GM18499 (cell line): ENCODE results near the gene TMEM207.
A peak's percentile ranks its signal among the peaks of the same experiment; 100 is the strongest.

Experiments
- ATAC-seq: cut with Tn5 transposase; IDR thresholded peaks from one replicate; pipeline ENCODE4 v1.9.1; 2021; ENCODE audit warnings: moderate number of reproducible peaks; ENCODE audit not compliant: insufficient read depth, unreplicated experiment

The TMEM207 gene

DNA sequence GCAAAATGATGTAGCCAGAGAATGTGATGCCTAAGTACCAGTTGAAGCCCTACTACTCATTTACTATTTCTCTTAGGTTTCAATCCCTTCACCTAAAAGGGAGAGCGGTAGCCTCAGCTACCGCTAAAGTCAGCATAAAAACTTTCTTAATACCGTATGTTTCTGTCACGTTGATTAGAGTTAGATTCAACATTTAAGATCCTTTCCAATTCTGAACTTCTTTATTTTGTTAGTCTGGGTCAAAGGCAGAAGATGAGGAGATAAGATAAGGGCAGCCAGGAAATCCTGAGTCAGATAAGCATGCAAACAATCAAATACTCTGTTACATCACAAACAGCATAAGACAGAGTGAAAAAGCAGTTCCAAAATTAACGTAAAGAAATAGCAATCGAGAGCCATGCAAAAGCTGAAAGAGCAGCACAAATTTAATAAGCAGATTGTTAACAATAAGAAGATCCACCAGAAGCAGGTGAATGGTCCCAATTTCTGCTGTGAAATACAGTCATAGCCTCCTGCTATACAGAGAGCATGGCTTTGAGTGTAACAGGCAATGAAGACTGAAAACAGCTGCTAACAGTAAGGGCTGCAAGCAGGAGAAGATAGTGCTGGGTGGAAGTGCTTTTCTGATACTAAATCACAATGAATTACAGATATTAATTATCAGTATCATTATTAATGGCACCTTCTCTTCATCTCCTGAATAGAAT, 3.0 kb downstream of the TMEM207 start:
- no peak for ATAC-seq

DNA sequence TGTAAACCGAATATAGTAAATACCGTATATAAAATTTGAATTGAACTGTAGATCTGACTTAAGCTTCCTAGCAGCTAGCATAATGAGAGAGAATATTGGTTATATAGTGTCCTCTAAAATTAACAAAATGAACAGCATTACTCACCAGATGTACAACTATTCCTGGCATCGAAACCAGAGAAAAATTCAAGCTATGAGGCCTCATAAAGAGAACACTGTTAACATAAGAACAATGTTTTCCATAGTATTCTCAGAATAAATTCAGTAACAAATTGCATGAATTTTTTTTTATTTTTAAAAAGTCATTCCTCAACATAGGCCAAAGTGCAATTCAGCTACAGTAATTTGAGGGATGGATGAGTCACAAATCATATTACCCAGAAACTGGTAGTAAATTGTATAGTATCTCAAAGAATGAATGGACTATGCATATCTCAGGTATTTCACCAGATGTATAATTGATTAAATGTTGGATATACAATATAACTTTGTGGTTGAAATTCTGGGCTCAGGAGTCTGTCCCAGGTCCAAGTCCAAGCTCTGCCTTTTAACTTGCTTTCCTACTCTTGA, 5.0 kb downstream of the TMEM207 start:
- ATAC-seq = no peak

DNA sequence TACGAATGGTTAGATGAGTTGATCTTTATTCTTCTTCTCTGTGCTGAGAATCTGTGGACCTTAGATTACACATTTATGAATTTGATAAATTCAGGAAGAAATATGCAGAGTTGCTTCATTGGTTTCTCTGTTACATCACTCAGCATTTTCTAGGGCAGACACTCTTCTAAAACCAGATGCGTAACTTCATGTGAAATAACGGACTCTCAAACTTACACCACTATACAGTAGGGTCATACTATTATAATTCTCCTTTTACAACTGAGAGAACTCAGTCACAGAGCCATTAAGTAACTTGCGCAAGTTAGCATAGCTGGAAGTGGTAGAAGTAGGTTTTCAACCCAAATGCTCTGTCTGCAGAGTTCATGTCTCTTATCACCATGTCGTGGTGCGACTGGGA, 5.7 kb downstream of the TMEM207 start:
- ATAC-seq = no peak

DNA sequence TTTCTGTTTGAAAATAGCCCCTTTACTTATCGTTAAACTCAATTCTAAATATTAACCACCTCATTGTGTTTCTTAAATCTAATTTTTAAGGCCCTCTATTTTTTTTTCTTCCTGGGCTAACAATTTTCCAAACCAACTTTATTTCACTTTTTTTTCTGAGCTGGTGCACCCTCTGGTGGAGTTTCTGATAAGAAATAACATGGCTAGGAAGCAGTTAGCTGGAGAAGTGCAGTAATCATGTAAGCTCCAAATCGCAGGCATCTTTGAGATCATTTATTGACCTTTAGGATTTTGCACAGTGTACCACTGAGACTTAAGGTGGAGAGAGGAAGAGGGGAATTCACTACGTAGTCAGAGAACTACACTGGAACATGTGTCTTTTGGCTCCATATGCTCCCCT, 6.4 kb downstream of the TMEM207 start:
- ATAC-seq = no peak

DNA sequence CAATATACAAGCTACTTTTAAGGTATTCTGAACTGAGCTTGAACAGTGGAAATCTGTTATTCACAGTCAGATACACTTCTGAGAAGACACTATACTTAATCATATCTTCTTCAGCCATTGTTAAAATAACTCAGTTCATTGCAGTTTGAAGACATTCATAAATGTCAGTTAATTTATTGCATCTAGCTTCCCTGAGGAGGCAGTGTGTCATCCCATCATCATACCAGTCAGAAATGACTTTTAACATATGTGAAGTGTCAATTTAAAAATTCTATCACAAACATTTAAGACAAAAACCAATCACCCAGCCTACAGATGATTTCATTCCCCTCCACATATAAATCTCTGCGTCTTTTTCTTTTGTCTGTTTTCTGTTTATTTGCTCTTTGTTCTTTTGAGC, 7.5 kb downstream of the TMEM207 start:
- ATAC-seq = no peak

DNA sequence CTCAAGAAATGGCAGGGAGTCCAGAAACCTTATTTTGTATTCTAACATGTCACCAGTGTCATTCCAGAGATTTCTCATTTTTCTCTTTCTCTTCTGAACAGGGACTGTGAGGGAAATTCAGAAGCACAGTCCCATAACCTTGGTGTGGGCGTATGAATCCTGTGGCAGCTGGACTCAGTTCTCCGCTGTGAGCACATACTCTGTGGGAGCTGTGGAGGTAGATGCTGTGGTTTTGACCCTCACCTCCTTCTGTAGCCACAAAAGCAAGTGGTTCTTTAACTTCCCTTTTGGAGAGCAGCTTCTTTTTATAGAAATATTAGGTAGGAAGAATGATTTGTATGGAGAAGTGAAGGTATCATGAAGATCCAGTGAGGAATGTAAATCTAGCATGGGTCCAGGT, 13.4 kb downstream of the TMEM207 start:
- no peak for ATAC-seq

DNA sequence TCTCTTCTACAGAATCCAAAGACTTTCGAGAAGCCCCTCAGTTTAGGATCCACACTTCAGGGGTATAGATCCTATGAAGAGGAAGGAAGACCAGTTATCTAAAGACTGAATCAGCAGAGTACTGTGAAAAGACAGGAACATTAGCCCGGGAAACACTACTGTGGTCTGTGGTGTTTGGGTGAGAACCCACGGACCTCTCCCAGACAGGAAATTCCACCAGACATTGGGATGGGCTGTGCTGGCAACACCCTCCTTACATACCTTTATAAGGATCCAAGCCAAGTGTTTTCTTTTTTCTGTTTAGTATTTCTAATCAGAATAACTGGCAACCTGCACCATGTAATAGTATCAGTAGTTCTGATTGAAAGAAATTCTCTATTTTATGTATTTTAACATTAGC, 14.1 kb downstream of the TMEM207 start:
- ATAC-seq = no peak

DNA sequence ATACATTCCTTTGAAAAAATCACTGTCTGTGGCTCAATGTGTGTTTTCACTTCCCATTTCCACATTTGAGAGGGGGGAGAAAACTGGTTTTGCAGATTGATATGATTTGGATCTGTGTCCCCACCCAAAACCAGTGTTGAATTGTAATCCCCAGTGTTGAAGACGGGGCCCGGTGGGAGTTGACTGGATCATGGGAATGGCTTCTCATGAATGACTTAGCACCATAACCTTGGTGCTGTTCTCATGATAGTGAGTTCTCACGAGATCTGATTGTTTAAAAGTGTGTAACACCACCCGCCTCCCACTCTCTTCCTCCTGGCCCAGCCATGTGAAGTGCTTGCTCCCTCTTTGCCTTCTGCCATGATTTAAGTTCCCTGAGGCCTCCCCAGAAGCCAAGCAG, 16.1 kb downstream of the TMEM207 start:
- ATAC-seq = no peak

DNA sequence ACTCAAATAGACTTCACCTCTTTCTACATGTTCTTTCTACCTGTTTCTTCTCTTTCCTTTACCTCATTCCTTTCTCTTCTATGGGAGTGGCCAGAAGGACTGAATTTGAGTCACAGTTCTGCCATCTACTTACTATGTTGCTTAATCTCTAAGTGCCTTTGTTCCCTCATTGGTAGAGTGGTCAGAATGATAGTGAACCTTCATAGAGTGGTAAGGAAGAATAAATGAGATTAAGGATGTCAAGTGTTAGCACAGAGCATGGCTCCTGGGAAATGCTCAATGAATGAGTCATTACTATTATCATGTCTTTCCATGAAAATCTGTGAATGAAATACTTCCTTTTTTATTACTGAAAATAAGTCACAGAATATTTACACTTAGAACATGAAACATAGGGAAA, 17.5 kb downstream of the TMEM207 start:
- ATAC-seq = no peak

DNA sequence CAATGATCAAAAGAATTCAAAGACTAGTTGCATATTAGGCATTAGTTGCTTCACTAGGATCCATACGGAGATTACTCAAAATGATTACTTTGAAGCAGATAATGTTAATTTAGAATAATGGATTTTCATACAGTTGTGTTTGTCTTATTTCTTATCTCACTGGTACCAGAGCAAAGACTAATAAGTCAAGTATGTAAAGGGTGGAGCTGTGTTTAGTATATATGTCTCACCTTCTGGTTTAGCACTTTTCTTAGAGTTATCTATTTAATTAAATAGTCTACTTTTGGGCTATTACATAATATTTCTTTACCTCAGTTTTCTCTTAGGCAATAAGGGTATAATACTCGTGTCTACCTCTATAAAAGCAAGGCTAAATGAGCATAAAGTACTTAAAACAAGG, 18.8 kb downstream of the TMEM207 start:
- no peak for ATAC-seq

DNA sequence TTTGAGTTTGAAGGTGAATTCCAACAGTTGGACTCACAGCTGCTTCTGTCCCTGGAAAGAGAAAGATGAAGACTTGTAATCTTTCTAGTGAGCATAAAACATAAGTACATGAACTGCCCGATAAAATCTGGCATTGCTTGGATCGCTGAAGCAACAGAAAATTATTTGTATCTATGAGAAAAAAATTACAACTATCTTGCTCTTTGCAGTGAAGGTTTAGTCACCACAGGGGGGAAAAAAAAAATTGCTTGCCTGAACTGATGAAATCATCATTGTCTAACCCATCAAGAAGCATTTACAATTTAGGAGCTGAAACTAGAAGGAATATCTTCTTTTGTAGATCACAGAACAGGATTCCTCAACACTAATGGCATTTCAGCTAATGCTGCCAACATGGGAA, 20.0 kb downstream of the TMEM207 start:
- ATAC-seq = no peak

DNA sequence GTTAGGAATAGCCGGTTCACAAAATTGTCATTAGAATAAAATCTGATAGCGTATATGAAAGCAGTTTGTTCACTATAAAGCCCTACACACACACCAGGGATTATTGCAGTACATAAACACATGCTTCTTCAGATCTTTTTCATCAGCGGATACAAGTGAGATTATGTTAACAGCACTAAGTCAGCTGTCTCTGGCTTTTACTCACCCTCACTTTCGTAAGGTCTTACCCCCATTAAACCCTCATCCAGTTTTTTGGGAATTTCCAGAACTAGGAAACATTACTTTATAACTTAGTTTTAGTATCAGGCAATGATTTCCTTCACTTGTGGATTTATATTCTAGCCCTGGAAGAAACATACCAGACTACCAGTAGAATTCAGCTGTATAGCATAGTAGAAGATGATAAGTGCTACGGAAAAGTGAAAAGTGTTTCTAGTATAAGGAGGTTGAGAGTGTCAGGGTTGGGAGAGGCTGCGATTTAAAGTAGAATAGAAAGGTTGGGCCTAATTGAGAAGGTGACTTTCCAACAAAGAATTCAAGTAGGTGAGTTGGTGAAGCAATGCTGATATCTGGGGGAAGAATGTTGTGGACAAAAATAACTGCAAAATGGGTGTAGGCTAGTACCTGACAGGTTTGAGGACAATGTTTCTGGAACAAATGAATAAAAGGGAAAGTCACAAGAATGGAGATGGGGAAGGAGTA, 22.7 kb downstream of the TMEM207 start:
- ATAC-seq = no peak

DNA sequence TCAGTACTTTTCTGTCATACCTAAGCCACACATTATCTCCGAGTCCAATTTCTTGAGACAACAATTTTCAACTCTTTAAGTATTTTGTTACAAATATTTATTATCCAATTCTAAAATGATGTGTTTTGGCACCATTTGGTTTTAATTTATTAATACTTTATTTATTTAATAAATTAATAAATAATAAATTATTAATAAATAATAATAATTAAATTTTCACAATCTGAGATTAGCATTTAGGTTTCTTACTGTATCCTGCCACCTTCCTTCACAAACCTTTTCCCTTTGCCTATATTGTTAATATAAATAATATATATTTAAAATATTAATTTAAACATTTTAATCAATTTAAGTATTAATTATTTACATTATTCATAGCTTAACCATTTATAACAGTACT, 23.9 kb downstream of the TMEM207 start:
- ATAC-seq = no peak

DNA sequence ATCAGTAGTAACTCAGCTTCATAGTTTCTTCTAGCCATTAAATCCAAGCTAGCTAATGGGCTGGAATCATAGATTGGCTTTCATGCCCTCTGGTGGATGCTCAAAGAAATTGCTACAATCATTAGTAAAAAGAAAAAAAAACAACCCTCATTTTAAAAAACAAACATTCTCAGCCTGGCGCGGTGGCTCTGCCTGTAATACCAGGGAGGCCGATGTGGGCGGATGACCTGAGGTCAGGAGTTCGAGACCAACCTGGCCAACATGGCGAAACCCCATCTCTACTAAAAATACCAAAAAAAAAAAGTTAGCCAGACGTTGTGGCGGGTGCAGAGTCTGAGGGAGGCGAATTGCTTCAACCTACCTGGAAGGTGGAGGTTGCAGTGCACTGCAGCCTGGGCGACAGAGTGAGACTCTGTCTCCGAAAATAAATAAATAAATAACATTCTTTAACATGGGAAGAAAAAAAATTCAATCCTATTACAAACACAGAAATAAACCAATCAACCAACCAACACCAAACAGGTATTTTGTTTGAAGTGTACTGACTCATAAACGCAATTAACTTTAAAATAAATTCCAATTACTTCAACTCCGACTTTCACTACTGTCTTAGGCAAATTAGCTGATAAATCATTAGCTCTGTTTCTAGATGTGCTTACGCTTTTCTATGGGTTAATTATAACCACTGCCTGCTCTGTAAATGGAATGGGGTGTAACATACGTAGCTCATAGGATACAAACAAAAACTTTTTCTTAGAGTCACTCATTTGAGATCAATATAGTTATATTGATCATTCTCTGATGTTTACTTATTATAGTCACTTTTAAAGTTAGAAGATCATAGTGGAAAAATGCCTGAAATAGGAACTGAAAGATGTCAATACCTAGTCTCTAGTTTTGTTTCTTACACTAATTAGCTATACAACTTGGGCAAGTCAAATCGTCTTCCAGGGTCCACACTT, 24.9 kb downstream of the TMEM207 start:
- peak; percentile 49 for ATAC-seq

DNA sequence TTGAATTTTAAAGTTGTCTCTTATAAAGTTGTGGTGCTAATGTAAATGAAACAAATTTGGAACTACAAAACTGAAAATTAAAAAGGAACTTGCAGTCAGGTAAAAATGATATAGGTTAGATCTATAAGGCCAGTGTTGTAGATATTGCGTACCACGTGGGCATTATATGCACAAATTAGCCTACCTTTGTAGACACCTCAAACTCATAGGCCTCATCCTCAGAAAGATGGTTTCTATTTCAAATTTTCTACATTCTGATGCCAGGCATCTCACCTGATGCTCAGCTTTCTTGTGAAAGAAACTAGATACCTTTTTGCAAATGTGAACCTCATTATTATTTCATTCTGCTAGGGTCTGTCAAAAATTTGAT, 25.6 kb downstream of the TMEM207 start:
- ATAC-seq = no peak

DNA sequence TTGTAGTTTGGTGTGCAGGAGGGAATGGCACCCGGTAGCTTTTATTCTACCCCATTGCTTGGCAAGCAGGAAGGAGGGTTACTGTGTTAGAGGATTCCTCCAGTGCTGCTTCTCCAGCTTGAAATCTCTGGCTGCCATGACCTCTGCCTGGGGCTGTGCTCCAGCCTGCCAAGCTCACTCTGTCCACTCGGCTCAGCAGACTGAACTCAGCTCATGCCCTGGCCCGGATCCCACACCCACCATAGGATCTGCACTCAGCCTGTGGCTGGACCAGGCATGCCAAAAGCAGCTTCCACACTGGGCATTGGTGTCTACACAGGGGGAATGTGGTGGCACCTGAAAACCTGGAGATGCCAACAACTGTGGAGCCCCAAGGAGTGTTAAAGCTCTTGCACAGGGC, 35.4 kb downstream of the TMEM207 start:
- ATAC-seq = no peak

DNA sequence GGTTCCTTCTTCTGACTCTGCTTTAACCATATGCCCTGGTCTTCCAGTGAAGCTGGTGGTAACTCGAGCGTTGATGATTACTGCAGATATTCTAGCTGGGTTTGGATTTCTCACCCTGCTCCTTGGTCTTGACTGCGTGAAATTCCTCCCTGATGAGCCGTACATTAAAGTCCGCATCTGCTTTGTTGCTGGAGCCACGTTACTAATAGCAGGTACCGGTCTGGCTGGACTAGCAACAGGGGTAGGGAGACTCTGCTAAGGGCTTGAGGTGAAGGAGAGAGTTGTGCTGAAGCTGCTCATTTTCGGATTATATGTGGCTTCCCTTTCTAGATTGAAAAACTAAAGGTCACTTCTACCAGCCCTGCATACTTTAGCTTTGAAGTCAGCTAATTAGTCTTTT, 45.0 kb downstream of the TMEM207 start:
- ATAC-seq = no peak

DNA sequence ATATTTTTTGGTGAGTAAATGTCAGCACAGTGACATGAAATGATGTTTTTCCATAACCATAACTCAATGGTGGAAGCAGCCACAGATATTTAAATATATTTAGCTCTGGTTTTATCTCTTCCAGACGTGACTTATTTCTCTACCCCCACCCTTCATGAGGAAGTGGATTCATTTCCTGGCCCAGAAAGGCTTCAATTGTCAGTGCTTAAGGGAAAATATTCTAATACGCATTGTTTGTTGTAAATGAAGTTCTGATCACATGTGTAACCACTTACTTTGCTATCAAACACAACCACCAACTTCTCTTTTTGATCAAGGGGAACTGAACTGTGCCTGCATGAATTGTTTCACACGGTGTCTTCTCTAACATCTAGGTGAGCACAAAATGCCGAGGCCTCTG, 47.7 kb downstream of the TMEM207 start:
- ATAC-seq = no peak

DNA sequence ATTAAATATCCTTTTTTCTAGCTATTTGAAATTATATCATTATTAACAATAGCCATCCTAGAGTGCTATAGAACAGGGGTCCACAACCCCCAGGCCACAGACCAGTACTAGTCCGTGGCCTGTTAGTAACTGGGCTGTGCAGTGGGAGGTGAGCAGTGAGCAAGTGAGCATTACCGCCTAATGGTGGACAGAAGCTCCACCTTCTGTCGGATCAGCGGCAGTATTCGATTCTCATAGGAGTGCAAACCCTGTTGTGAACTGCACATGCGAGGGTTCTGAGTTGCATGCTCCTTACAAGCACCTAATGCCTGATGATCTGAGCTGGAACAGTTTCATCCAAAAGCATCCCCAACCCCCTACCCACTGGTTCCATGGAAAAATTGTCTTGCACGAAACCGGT, 50.0 kb downstream of the TMEM207 start:
- ATAC-seq = no peak

DNA sequence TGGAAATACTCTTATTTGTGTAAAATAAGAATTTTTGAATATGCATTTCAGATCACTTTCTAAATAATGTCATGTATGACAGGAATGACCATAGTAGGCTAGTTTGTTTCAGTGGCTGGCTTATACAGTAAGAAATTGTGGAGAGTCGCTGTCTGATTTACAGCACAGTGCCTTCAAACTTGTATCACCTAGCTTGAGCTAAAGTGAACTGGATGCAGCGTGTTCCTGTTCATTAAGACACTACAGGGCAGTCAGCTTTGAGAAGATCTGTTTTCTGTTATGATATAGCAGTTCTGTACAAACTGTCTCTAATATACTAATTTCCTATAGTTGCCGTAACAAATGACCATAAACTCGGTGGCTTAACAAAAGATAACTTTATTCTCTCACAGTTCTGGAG, 51.8 kb downstream of the TMEM207 start:
- no peak for ATAC-seq

DNA sequence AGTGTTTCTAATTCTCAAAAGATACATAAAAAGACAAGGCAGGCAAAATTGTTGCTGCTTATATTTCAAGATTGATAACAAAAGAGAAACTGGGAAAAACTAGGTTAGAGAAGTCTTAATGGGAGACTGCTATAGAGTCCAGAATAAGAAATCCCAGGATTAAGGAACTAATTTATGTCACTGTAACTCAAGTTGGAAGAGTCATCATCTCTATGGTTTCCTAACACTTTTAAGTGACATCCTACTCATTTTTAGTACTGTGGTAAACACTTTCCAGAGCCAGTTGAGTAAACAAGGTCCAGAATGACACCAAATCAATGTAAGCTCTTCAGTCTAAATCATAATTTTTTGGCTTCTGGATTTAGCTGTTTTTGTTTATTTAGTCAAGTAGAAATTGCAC, 53.7 kb downstream of the TMEM207 start:
- no peak for ATAC-seq
